PC-9 (cell line): ENCODE measurements around the gene CETN3.

Source experiments
- EZH2 ChIP-seq: fragments of 200-600 bp; sonication (generic); IDR thresholded peaks from 2 replicates; pipeline ENCODE4 v1.8.0; 2017; ENCODE audit warnings: antibody characterized with exemption, low read depth
- TF ChIP-seq, protein P1 (sequence below): fragments of 200-600 bp; sonication (generic); conservative IDR thresholded peaks from 2 replicates; pipeline ENCODE4 v1.6.1; 2017; ENCODE audit warnings: mixed run types, antibody characterized with exemption, mild to moderate bottlenecking, moderate library complexity

DNA sequence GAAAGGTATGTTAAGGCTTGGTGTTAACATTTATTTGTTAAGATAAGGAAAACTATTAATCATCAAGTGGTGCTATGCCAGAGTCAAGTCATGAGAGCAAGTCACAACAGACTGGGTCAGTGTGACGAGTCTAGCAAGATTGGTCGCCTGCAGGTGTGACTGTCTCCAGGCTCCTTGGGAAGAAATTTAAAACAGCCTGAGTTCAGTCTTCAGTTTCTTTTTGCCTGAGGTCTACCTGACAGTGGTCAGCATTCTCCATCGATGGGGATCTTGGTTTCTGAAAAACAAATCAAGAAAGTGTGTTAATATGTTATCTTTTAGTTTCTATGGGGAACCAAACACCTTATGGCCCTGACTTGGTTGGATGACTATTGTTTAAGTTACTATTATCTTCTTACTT, 56.3 kb downstream of the CETN3 start:
- TF ChIP-seq, protein P1, sequence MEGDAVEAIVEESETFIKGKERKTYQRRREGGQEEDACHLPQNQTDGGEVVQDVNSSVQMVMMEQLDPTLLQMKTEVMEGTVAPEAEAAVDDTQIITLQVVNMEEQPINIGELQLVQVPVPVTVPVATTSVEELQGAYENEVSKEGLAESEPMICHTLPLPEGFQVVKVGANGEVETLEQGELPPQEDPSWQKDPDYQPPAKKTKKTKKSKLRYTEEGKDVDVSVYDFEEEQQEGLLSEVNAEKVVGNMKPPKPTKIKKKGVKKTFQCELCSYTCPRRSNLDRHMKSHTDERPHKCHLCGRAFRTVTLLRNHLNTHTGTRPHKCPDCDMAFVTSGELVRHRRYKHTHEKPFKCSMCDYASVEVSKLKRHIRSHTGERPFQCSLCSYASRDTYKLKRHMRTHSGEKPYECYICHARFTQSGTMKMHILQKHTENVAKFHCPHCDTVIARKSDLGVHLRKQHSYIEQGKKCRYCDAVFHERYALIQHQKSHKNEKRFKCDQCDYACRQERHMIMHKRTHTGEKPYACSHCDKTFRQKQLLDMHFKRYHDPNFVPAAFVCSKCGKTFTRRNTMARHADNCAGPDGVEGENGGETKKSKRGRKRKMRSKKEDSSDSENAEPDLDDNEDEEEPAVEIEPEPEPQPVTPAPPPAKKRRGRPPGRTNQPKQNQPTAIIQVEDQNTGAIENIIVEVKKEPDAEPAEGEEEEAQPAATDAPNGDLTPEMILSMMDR: no peak
- TF ChIP-seq EZH2: no peak
